Measurements from ENCODE around the gene MCF2L2. TPM values are rescaled to one million over a fixed set of nuclear protein-coding genes. Genes with fewer than 3 reads are reported as not detected.
"Not testable (repeated sequence)": the region's sequence is repeated elsewhere in the genome, so short reads cannot be mapped to it uniquely, and the experiment has no call there.

The MCF2L2 gene
- total RNA-seq: 0.62 TPM
- long read RNA-seq, partial matches to known transcripts: 2 of 15 reads
- long read RNA-seq, other reads (novel, unspliced or antisense): 13 of 15 reads

- H3K36me3 ChIP-seq: no peaks in the 10 kb centered on the region
- peaks cover 27% of the 10 kb centered on the region for H3K27me3 ChIP-seq (ENCODE audit: low read depth)
- ATAC-seq (peak; percentile 76 to 79), DNase-seq (peak; percentile 55)
- peaks cover 21% of the 10 kb centered on the region for H3K4me1 ChIP-seq
- H3K4me3 ChIP-seq: peak within 1 kb of the TSS; percentile 69
- H3K27ac ChIP-seq: peak within 1 kb of the TSS; percentile 51
- intact Hi-C loops (cut with DNase I): no loop called here
- no peak for TF ChIP-seq CTCF (IDR thresholded peaks at IDR 0.05)
- H3K9me3 ChIP-seq: no peaks in the 10 kb centered on the region
These were observed at the start of gene MCF2L2 for GRCh38 chr3:183428447-183429211. MCF2L2 (minus strand) TSS chr3:183428619; CDS start chr3:183427977, 642 bp downstream.

- Histone ChIP-seq H3K27me3 (ENCODE audit: low read depth) (no peaks in the 10 kb centered on the region), H3K36me3 (no peaks in the 10 kb centered on the region), H3K27ac (no peak overlapping the region), H3K4me3 (no peak overlapping the region), H3K9me3 (no peaks in the 10 kb centered on the region), H3K4me1 (peaks cover 4% of the 10 kb centered on the region)
- no peak for ATAC-seq
- intact Hi-C loops (cut with DNase I): no loop called here
- no peak for TF ChIP-seq CTCF (IDR thresholded peaks at IDR 0.05)
- DNase-seq: no peak
These were observed 49.5 kb upstream of the MCF2L2 start for GRCh38 chr3:183477801-183478456.

- DNase-seq; H3K36me3 ChIP-seq; H3K27ac ChIP-seq; H3K27me3 ChIP-seq (ENCODE audit: low read depth); H3K4me3 ChIP-seq; intact Hi-C loops (cut with DNase I); ATAC-seq; H3K9me3 ChIP-seq; H3K4me1 ChIP-seq: not testable (repeated sequence)
These were observed 47.3 kb upstream of the MCF2L2 start for GRCh38 chr3:183475764-183476162.

- no peaks in the 10 kb centered on the region for H3K9me3 ChIP-seq
- H3K4me1 ChIP-seq: no peaks in the 10 kb centered on the region
- no peak overlapping the region for H3K27ac ChIP-seq
- DNase-seq: no peak
- no peaks in the 10 kb centered on the region for H3K36me3 ChIP-seq
- intact Hi-C loops (cut with DNase I): no loop called here
- H3K27me3 ChIP-seq (ENCODE audit: low read depth): no peaks in the 10 kb centered on the region
- H3K4me3 ChIP-seq: no peak overlapping the region
- TF ChIP-seq CTCF (IDR thresholded peaks at IDR 0.05): no peak
- ATAC-seq: no peak
These were observed 46.8 kb upstream of the MCF2L2 start for GRCh38 chr3:183475016-183475763.

- Histone ChIP-seq H3K4me1 (peaks cover 10% of the 10 kb centered on the region), H3K36me3 (no peaks in the 10 kb centered on the region), H3K27ac (no peak overlapping the region), H3K27me3 (ENCODE audit: low read depth) (no peaks in the 10 kb centered on the region), H3K9me3 (no peaks in the 10 kb centered on the region), H3K4me3 (no peak overlapping the region)
- ATAC-seq: no peak
- no peak for TF ChIP-seq CTCF (IDR thresholded peaks at IDR 0.05)
- intact Hi-C loops (cut with DNase I): no loop called here
- DNase-seq: no peak
These were observed 45.5 kb upstream of the MCF2L2 start for GRCh38 chr3:183473969-183474368.
